Skin epidermis (tissue), 12 donors: ENCODE results near the gene TMEM255B.

ENCODE experiments used
- H3K27ac ChIP-seq, 21 experiments: fragments of 200-600 bp; sonication (generic) in 11 of 21; one replicate each; pipeline ENCODE4 v1.5.0; 2020; ENCODE audit warnings: mild to moderate bottlenecking in 3 of 21, inconsistent platforms in 2 of 21, moderate library complexity in 2 of 21
- H3K4me3 ChIP-seq, 7 experiments: fragments of 200-600 bp; sonication (generic) in 2 of 7; one replicate each; pipeline ENCODE4 v1.5.0; 2020; ENCODE audit warnings: inconsistent platforms in 2 of 7, mild to moderate bottlenecking in 2 of 7, moderate library complexity in 1 of 7

Gene TMEM255B

DNA sequence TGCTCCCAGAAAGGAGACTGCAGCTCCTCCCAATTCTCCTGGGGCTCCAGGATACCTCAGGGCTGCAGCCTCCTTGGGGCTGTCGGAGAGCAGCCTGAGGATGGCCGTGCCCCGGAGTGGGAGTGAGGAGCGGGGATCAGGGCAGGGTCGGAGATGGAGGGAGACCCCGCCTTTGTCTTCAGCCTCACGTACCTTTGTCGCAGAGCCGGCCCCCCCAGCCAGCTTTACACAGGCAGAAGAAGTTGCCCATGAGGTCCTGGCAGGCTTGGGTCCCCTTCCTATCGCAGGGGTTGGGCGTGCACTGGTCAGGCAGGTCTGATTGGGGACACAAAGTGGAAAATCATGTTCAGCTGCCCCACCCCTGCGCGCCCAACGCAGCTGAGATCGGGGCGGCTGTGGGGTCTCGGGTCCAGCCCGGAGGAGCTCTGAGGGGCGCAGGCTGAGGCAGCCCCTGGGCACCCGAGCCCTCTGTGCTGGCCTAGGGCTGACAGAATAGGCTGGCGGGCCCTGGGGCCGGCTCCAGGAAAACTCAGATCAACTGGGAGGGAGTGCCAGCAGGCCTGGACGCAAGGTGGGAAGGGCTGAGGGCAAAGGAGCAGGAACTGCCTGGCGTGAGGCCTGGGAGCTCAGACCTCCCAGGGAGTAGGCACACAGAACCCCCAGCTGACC is 80.6 kb downstream of the TMEM255B start:
- peak overlapping the region in 1 of 7 experiments; percentile 40 for H3K4me3 ChIP-seq

DNA sequence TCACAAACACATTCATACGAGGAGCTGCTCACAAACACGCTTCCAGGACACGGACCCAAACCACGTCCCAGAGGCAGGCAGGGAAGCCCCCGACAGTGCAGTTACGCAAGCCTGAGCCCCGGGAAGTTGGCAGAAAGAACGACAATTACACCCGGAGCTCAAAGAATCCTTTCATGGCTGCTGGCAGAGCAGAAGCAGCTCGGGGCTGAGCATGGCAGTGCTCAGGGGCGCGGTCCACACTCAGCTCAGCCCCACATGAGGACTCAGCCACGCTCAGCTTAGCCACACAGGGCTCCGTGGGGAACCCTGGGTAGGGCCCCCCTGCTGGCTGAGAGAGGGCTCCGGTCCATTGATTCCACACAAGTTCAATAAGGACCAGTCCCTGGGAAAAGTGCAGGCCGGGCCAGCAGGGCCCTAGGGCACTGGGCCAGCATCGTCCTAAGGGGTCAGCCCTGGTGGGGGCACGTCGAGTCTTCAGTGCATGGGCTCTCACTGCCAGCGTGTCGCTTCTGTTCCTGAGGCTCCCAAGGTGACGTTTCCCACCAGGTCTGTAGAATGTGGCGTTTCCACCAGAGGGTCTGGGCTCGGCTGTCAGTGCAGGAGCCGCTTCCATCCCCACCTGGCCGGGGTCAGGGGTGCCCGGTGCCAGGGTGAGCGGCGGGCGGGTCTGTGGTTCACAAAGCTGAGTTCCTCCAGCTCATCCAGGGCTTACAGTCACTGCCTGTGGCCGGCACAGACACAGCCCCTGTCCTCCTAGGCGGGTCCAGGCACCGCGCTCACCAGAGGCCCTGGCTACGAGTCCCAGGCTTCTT is 81.7 kb downstream of the TMEM255B start:
- Histone ChIP-seq H3K27ac (peak overlapping the region in 13 of 21 experiments; percentile 14 to 91 (median 33)), H3K4me3 (no peak overlapping the region)

More for the DNA sequence above, 80.6 kb downstream of the TMEM255B start:
- H3K27ac ChIP-seq: peak overlapping the region in 11 of 21 experiments; percentile 10 to 91 (median 32)

DNA sequence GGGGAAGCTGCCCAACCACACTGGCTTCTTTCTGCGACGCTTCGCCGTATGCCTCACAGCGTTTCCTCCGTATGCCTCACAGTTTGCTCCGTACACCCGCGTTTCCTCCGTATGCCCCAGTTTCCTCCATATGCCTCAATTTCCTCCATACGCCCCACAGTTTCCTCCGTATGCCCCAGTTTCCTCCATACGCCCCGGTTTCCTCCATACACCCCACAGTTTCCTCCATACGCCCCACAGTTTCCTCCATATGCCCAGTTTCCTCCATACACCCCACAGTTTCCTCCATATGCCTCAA is 82.3 kb downstream of the TMEM255B start:
- peak overlapping the region in 9 of 21 experiments; percentile 14 to 91 (median 39) for H3K27ac ChIP-seq

DNA sequence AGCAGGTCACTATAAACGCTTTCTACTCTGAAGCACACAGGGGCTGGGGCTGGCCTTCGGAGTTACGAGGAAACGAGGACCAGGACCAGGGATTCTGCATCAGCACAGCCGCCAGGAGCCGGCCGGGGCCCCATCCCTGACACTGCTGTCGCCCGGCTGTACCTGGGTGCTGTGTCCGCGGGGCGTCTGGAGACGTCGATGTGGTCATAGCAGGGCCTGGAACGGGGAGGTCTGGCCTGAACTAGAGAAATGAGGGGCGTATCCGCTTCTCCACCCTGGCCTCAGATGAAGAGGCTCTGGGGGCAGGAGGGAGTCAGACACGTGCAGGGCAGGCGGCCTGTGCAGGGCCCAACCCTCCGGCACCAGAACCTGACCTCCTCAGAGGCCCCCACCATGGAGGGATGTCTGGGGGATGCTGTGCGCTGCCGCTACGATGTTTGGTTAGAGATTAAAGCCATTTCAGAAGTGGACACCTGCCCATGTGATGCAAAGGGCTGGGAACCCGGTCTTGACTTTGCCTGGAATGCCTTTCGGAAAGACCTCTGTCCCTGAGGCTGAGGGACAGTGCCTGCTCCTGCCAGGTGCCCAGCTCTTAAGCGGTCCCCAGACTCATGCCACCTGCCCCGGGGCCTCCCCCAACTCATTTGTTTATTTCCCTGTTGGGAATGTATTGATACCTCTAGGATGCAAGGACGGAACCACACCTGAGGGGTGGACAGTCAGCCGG is 83.5 kb downstream of the TMEM255B start:
- no peak overlapping the region for H3K27ac ChIP-seq
- H3K4me3 ChIP-seq: no peak overlapping the region

More for the DNA sequence above, 82.3 kb downstream of the TMEM255B start:
- H3K4me3 ChIP-seq: no peak overlapping the region

DNA sequence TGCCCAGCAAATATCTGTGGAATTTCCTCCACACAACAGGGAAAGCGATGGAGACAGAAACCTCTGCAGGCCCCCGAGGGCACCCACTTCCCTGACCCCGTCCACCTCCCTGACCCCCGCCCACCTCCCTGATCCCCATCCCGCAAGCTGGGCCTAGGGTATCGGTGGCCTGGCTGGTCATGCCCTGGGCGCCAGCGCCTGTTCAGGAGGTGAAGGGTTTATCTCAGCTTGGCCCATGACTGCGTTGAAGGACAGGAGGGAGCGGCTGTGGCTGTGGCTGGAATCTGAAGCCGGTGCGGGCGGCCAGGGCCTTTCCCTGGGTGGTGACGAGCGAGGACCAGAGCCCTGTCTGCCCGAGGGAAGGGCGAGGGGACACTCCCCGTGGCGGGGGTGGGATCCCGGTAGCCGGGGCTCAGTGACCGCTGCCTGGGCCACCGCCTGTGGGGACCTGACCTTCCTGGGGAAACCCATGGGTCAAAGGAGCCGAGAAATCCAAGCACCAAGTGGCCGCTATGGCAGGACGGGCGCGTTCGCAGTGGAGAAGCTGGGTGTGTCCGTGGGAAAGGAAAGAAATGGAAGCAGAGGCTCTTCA is 84.1 kb downstream of the TMEM255B start:
- Histone ChIP-seq H3K27ac (peak overlapping the region in 2 of 21 experiments; percentile 14 to 51), H3K4me3 (no peak overlapping the region)

DNA sequence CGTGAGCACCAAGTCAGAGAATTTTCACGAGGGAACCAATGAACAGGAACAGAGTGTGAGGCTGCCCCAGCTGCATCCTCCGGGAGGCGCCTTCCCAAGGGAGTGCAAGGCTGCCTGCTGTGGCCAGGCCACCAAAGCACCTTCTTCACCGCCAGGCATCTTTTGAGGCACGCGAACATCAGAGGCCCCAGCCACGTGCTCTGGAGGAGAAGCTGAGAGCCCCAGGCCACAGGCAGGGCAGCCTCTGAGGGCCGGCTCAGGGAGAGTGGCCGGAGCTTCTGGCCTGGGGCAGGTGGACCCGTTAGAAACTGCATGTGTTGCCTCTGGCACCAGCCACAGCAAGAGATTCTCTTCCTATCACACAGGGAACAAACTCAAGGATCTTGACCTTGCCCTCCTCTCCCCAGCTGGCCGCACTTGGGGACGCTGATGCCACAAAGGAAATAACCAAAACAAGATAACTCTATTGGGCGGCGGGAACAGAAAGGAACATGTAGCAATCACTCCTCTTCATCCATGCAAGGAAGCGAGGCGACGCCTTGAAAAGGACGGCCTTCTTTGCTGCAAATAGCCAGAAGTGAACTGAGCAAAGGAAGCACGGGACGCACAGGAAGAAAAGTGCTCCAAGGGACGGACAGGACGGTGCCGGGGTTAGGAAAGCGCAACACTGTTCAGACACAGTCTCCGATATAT is 85.0 kb downstream of the TMEM255B start:
- H3K4me3 ChIP-seq: no peak overlapping the region
- peak overlapping the region in 4 of 21 experiments; percentile 14 to 51 (median 31) for H3K27ac ChIP-seq

DNA sequence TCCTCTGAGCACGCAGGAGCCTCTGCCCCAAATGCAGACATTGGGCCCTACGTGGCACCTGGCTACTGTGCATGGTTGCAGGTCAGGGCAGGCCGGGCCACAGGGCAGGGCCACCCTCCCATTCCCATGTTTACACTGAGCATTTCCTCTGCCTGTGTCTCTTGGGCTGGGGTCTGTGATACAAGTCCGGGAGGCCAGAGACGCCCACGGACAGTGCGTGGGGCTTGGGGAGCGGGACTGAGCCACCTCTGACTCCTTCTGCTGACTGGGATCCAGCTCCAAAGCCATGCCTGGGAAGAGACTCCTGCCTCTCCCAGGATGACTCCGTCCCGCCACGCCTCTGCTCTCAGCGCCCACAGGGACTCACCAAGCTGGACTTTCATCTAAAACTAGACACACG is 86.0 kb downstream of the TMEM255B start:
- no peak overlapping the region for H3K4me3 ChIP-seq
- peak overlapping the region in 5 of 21 experiments; percentile 4 to 44 (median 32) for H3K27ac ChIP-seq

DNA sequence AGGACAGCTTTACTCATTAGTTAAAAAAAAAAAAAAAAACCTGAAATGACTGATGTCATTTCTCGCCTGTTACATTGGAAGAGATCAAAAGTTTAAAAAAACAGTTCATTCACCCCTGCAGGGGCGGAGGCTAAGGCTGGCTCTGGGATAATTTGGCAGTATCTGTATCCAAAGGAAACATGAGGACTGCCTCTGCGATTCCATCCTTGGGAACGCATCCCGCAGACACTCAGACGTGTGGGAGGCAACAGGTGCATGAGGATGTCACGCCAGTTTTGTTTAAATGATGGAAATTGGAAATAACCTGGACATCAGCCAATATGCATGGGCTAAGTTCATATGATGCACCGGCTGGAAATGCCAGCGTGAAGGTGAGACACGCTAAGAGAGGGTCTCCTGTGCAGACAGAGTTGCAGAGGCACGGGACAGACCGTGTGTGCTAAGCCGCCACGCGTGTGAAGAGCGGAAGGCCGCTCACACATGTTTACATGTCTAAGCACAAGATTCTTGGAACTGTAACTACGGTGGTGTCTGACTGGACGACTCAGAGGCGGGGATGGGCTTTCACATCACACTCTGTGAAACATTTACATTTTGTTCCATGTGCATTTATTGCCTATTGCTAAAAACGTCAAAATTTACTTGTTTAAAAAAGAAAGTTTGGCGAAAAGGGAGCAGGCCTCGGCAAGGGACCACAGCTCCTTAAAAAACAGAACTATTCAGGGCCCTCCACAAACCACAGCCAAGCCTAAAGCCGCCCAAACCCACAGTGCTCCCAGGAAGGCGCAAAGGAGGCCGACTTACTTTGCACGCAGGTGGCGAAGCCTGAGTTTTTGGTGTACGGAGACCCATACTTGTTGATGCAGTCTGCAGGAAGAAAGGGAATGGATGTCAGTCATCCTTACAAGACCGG is 87.0 kb downstream of the TMEM255B start:
- Histone ChIP-seq H3K27ac (peak overlapping the region in 5 of 21 experiments; percentile 18 to 42 (median 30)), H3K4me3 (no peak overlapping the region)

DNA sequence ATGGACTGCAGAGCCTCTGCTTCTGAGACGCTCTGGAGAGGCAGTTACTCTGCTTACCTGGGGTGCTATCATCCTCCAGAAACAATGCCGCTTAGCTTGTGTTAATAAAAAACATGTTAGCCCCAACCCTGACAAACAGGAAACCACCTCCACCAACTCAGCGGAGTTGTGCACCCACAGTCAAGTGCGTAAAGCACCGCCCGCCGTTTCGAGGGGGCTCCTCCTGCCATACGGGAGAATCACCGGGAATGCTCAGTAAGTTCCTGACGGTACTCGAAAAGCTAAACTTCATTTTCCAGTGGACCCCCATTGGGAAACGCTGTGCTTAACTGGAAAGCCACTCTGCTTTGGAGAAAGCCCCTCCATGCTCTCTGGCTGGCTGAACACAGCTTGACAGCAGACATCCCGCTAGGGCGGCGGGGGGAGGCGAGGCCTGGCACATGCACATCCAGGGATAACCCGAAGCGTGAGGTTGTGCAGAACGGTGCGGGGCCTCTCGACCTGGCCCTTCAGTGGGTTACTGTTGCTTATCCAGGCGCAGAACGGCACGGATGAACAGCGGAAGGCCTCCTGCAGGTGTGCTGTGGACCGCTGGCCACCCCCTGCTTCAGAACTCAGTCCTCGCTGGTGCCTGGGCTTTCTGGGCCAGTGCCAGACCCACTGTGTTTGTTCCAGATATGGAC is 87.8 kb downstream of the TMEM255B start:
- peak overlapping the region in 2 of 21 experiments; percentile 30 to 35 for H3K27ac ChIP-seq
- no peak overlapping the region for H3K4me3 ChIP-seq

DNA sequence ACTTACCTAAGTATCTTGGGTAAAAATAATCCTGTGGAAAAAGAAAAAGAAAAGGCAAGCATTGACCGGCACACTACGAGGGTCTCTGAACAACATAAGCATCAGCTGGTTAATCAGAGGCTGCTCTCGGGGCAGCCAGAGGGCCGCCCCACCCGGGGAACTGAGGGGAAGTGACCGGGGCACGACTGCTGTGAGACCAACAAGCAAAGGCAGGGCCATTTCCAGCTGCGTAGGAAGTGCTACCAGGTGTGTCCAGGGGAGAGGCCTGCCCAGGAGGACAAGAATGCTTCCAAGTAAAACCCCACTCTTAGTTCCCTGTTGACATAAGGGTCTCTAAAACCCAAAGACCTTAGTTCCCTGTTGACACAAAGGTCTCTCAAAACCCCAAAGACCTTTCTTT is 89.0 kb downstream of the TMEM255B start:
- H3K27ac ChIP-seq: peak overlapping the region in 3 of 21 experiments; percentile 2 to 46 (median 26)
- no peak overlapping the region for H3K4me3 ChIP-seq

DNA sequence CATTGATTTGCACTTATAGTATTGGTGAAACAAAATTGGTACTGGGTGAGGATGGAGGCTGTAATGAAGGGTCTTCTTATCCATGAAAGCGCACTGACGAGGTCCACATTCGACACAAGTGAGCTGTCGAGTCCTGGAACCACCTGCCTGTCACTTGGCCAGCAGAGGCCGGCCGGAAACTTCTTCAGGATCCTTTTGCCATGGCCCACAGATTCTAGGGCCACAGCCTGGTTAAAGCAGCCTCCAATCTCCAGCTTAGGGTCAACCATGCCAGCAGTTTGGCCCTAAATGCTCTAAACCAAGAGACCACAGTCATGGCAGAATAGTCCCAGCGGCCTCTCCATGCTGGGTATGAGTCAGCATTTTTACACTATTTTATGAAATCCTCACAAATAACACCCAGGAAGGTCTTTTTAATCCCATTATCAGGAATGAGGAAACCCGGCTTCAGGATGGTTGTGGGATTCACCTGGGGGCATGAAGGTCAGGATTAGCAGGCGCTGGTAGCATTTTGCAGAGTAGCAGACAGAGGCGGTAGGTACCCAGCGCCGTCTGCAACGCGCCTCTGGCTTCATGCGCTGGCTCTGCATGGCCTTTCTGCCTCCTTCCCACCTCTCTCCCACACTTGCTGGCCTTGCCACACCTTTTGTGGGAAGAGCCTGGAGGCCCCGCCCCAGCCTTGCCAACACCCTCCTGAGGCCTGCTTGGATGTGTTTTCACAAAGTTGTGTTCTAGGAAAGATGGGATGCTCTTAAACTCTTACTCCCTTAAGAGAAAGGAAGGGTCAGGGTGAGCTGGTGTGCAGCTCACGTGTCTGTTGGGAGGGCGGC is 89.6 kb downstream of the TMEM255B start:
- peak overlapping the region in 4 of 21 experiments; percentile 2 to 46 (median 21) for H3K27ac ChIP-seq
- no peak overlapping the region for H3K4me3 ChIP-seq

DNA sequence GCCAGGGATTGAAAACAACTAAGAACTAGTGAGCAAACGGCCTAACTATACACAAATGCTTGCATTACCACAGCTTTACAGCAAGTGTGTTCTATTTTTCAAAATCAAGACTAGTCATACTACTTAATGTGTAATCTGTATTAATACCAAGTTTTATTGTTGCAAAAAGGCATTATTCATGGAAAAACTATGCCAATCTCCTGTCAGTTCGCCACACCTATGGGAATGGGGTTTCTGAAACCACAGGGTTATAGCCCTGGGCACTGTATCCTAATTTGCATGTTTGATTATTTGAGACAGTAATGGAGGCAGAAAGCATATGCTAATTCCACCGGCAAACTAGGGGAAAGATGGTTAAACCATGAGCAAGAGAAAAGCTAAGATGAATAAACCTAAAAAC is 90.5 kb downstream of the TMEM255B start:
- Histone ChIP-seq H3K27ac (no peak overlapping the region), H3K4me3 (no peak overlapping the region)

DNA sequence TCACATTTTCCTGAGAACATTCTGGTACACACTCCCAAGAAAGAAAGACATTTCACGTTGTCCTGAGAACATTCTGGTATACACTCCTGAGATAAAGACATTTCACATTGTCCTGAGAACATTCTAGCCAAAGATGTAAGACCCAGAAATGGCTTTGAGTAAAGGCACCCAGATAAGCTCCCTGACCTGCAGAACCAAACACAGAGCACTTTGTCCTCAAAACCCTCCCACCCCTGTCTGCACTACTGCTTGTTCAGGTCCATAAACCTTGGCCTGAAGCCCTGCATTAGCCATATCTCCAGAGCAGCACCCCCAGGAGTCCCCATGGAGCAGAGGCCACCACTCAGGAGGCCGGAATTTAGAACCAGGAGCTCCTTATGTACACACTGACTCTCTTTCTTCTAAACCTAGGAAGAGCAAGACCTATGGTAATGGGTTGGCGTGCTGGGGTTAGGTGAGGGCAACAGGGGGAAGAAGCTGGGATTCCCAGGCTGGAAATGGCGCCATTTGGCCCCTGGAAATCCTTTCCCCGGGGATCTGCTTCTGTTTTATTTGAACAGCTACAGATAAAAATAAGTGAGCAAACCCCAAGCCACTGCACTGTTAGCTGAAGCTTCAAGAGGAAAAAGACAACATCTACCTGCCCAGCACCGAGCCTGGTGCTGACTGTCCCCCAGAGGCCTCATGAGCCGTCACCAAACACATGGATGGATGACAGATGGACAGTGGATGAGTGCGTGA is 91.1 kb downstream of the TMEM255B start:
- Histone ChIP-seq H3K4me3 (no peak overlapping the region), H3K27ac (no peak overlapping the region)

DNA sequence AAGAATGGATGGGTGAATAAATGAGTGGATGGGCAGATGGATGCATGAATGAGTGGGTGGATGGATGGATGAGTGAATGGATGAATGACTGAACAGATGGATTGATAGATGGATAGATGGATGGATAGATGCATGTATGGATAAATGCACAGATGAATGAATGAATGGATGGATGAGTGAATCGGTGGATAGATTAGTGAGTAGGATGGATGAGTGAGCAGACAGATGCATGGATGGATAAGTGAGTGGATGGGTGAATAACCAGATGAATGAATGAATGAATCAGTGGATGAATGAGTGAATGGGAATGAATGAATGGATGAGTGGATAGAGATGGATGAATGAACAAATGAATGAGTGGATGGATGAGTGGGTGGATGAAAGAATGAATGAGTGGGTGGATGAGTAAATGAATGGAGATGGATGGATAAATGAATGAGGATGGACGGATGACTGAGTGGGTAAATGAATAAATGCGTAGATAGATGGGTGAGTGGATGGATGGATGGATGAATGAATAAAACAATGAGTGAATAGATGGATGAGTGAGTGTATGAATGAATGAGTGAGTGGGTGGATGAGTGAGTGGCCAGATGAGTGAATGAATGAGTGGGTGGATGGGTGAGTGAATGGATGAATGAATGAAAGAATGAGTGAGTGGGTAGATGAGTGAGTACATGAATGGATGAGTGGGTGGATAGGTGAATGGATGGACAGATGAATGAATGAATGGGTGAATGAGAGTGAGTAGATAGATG is 91.9 kb downstream of the TMEM255B start:
- Histone ChIP-seq H3K27ac (no peak overlapping the region), H3K4me3 (no peak overlapping the region)

DNA sequence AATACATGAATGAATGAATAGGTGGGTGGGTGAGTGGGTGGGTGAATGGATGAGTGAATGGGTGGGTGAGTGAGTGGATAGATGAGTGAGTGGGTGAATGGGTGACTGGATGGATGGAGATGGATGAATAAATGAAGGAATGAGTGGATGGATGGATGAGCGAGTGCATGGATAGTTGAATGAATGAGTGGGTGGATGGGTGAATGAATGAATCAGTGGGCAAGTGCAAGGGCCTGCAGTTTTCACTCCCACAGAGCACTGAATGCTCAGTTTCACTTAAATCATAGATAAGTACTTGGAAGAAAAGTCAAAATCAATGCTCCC is 92.4 kb downstream of the TMEM255B start:
- Histone ChIP-seq H3K4me3 (no peak overlapping the region), H3K27ac (no peak overlapping the region)
